GM18519 (cell line): ENCODE data around the gene NAA38.
"Not testable (repeated sequence)": the region's sequence is repeated elsewhere in the genome, so short reads cannot be mapped to it uniquely, and the experiment has no call there.

Experiments
- ATAC-seq: cut with Tn5 transposase; IDR thresholded peaks from one replicate; pipeline ENCODE4 v1.9.1; 2021; ENCODE audit warnings: mild to moderate bottlenecking, moderate library complexity; ENCODE audit not compliant: unreplicated experiment, low FRiP score

Gene NAA38

GRCh38 chr17:7882629-7883028, 25.3 kb upstream of the NAA38 start:
- ATAC-seq, result no peak

- ATAC-seq, result no peak
These were observed 24.7 kb upstream of the NAA38 start for GRCh38 chr17:7882068-7882467.

- ATAC-seq, result no peak
These were observed 24.1 kb upstream of the NAA38 start for GRCh38 chr17:7881276-7882054.

GRCh38 chr17:7880076-7880868, 22.9 kb upstream of the NAA38 start:
- ATAC-seq, result no peak

GRCh38 chr17:7878234-7878633, 20.9 kb upstream of the NAA38 start:
- ATAC-seq, result no peak

- ATAC-seq, result no peak
These were observed 18.5 kb upstream of the NAA38 start for GRCh38 chr17:7875804-7876370.

GRCh38 chr17:7873051-7873450, 15.7 kb upstream of the NAA38 start:
- no peak for ATAC-seq

- ATAC-seq, result no peak
These were observed 10.5 kb upstream of the NAA38 start for GRCh38 chr17:7867881-7868329.

GRCh38 chr17:7864995-7865650, 7.8 kb upstream of the NAA38 start:
- ATAC-seq, result no peak

- not testable (repeated sequence) for ATAC-seq
These were observed 7.0 kb upstream of the NAA38 start for GRCh38 chr17:7864384-7864783.

GRCh38 chr17:7862692-7863437, 5.5 kb upstream of the NAA38 start:
- no peak for ATAC-seq

GRCh38 chr17:7859028-7859427, 1.7 kb upstream of the NAA38 start:
- ATAC-seq, result no peak

- ATAC-seq, result no peak
These were observed 1.1 kb upstream of the NAA38 start for GRCh38 chr17:7858522-7858810.

- no peak for ATAC-seq
These were observed 558 bp upstream of the NAA38 start, which contains the start of gene CYB5D1 for GRCh38 chr17:7857713-7858521. Gene CYB5D1, plus strand, starts transcription at chr17:7858003. Its CDS starts 132 bp downstream, at chr17:7858135.

- ATAC-seq, result no peak
These were observed 1.1 kb downstream of the NAA38 start for GRCh38 chr17:7856011-7856810.

- no peak for ATAC-seq
These were observed 1.7 kb downstream of the NAA38 start for GRCh38 chr17:7855660-7856010.

GRCh38 chr17:7854851-7855659, 2.3 kb downstream of the NAA38 start, which contains the start of gene TMEM88:
Gene TMEM88, plus strand, starts transcription at chr17:7855066. Its CDS starts 9 bp downstream, at chr17:7855075.
- no peak for ATAC-seq
